Mesenchymal stem cell (in vitro differentiated cells and primary cell): ENCODE data around the gene PRMT3.
"Not testable (repeated sequence)": the region's sequence is repeated elsewhere in the genome, so short reads cannot be mapped to it uniquely, and the experiment has no call there.

Source experiments
- DNase-seq: peaks from one replicate; pipeline ENCODE4 v3.0.0-alpha.2; 2013
- H2AFZ ChIP-seq: one replicate; pipeline ENCODE4 v1.6.1; 2013; ENCODE audit warnings: low read depth, mild to moderate bottlenecking, control low read depth, inconsistent platforms, low read length, moderate library complexity
- H2AK5ac ChIP-seq: 2 replicates; pipeline ENCODE4 v1.6.1; 2013; ENCODE audit warnings: low read length, moderate library complexity, mild to moderate bottlenecking, inconsistent platforms; ENCODE audit not compliant: severe bottlenecking
- H2BK120ac ChIP-seq: one replicate; pipeline ENCODE4 v1.6.1; 2013; ENCODE audit warnings: low read depth, mild to moderate bottlenecking, inconsistent platforms, low read length, moderate library complexity
- H2BK12ac ChIP-seq, 2 experiments: one replicate each; pipeline ENCODE4 v1.6.1; 2013; ENCODE audit warnings: inconsistent platforms in 2 of 2, low read length in 2 of 2, mild to moderate bottlenecking in 2 of 2, moderate library complexity in 2 of 2, control low read depth in 1 of 2
- H2BK15ac ChIP-seq: one replicate; pipeline ENCODE4 v1.6.1; 2013; ENCODE audit warnings: mild to moderate bottlenecking, low read depth, inconsistent platforms; ENCODE audit not compliant: poor library complexity, severe bottlenecking
- H2BK5ac ChIP-seq: 2 replicates; pipeline ENCODE4 v1.6.1; 2013; ENCODE audit warnings: low read depth, mild to moderate bottlenecking, low read length, control low read depth, inconsistent platforms; ENCODE audit not compliant: poor library complexity, severe bottlenecking
- H3K14ac ChIP-seq, 2 experiments: one replicate each; pipeline ENCODE4 v1.6.1; 2013; ENCODE audit warnings: inconsistent platforms in 2 of 2, low read length in 2 of 2, control low read depth in 1 of 2, mild to moderate bottlenecking in 1 of 2, moderate library complexity in 1 of 2
- H3K18ac ChIP-seq, 2 experiments: one replicate each; pipeline ENCODE4 v1.6.1; 2013; ENCODE audit warnings: inconsistent platforms in 2 of 2, low read length in 2 of 2, control low read depth in 1 of 2, low read depth in 1 of 2, mild to moderate bottlenecking in 1 of 2
- H3K23ac ChIP-seq, 2 experiments: one replicate each; pipeline ENCODE4 v1.6.1; 2013; ENCODE audit warnings: inconsistent platforms in 2 of 2, low read length in 2 of 2, mild to moderate bottlenecking in 2 of 2, moderate library complexity in 2 of 2, control low read depth in 1 of 2
- H3K27ac ChIP-seq: 2 replicates; pipeline ENCODE4 v1.5.1; 2013; ENCODE audit warnings: mild to moderate bottlenecking, moderate library complexity, low read length, control low read depth, inconsistent platforms; ENCODE audit not compliant: poor library complexity, severe bottlenecking
- H3K27me3 ChIP-seq, 2 experiments: 2 replicates each; pipeline versions ENCODE4 v1.6.1 to v1.7.0; 2013; ENCODE audit warnings: low read length in 2 of 2, mild to moderate bottlenecking in 2 of 2, moderate library complexity in 2 of 2, control low read depth in 1 of 2, inconsistent platforms in 1 of 2; ENCODE audit not compliant: control insufficient read depth in 1 of 2, insufficient read depth in 1 of 2
- H3K36me3 ChIP-seq, 2 experiments: 2 replicates each; pipeline versions ENCODE4 v1.6.1 to v1.7.0; 2013; ENCODE audit warnings: low read length in 2 of 2, control low read depth in 1 of 2, inconsistent platforms in 1 of 2, low read depth in 1 of 2, mild to moderate bottlenecking in 1 of 2; ENCODE audit not compliant: insufficient read depth in 2 of 2, control insufficient read depth in 1 of 2
- H3K4ac ChIP-seq, 2 experiments: one replicate each; pipeline ENCODE4 v1.6.1; 2013; ENCODE audit warnings: inconsistent platforms in 2 of 2, low read length in 2 of 2, mild to moderate bottlenecking in 2 of 2, moderate library complexity in 2 of 2, control low read depth in 1 of 2, low read depth in 1 of 2
- H3K4me1 ChIP-seq: 2 replicates; pipeline ENCODE4 v1.6.1; 2013; ENCODE audit warnings: low read depth, low read length, control low read depth; ENCODE audit not compliant: control insufficient read depth, insufficient read depth
- H3K4me2 ChIP-seq: 2 replicates; pipeline ENCODE4 v1.6.1; 2013; ENCODE audit warnings: low read length, mild to moderate bottlenecking, inconsistent platforms; ENCODE audit not compliant: poor library complexity, severe bottlenecking
- H3K4me3 ChIP-seq, 2 experiments: 2 replicates each; pipeline versions ENCODE4 v1.5.1 to v1.7.0; 2013; ENCODE audit warnings: low read length in 2 of 2, mild to moderate bottlenecking in 2 of 2, control low read depth in 1 of 2, low read depth in 1 of 2; ENCODE audit not compliant: insufficient read depth in 1 of 2
- H3K79me1 ChIP-seq: replicated peaks from 2 replicates; pipeline ENCODE4 v1.6.1; 2013; ENCODE audit warnings: mild to moderate bottlenecking, control low read depth, low read length, inconsistent platforms; ENCODE audit not compliant: poor library complexity, severe bottlenecking
- H3K9ac ChIP-seq: 2 replicates; pipeline ENCODE4 v1.7.0; 2013; ENCODE audit warnings: mild to moderate bottlenecking, low read length, moderate library complexity
- H3K9me3 ChIP-seq: 2 replicates; pipeline ENCODE4 v1.7.0; 2013; ENCODE audit warnings: mild to moderate bottlenecking, low read length; ENCODE audit not compliant: control insufficient read depth
- H4K8ac ChIP-seq: one replicate; pipeline ENCODE4 v1.6.1; 2013; ENCODE audit warnings: inconsistent platforms, mild to moderate bottlenecking, low read length, moderate library complexity
- H4K91ac ChIP-seq: one replicate; pipeline ENCODE4 v1.6.1; 2013; ENCODE audit warnings: mild to moderate bottlenecking, low read length, inconsistent platforms
- WGBS: methylation state at CpG from one replicate; pipeline ENCODE4 v1.1.7; 2013; ENCODE audit warnings: mixed read lengths; 5-methylcytosine and 5-hydroxymethylcytosine counted together

Gene PRMT3

DNA sequence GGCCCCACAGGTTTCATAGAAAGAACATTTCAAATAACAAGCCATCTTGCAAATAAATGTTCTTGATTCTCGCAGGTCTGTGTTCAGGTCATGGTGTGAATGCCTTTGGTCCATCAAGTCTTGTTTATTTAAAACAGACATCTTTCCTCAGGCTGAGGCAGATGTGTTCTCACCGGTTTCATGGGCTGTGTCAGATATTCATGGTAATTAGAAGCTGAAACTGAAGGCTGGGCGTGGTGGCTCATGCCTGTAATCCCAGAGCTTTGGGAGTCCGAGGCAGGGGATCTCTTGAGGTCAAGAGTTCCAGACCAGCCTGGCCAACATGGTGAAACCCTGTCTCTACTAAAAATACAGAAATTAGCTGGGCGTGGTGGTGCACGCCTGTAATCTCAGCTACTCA lies 22.1 kb upstream of the PRMT3 start:
- not testable (repeated sequence) for H2AK5ac ChIP-seq, H3K23ac ChIP-seq, H3K27ac ChIP-seq, H3K14ac ChIP-seq, H2BK12ac ChIP-seq, H3K27me3 ChIP-seq, H3K9me3 ChIP-seq, DNase-seq, H2AFZ ChIP-seq, H4K91ac ChIP-seq, H4K8ac ChIP-seq, H3K4me2 ChIP-seq, H2BK5ac ChIP-seq, H2BK120ac ChIP-seq, H3K4ac ChIP-seq, H3K9ac ChIP-seq, H3K18ac ChIP-seq, H2BK15ac ChIP-seq
- Histone ChIP-seq H3K36me3 (peaks cover 0 to 21% of the 10 kb centered on the region in 2 experiments), H3K4me1 (peaks cover 16% of the 10 kb centered on the region), H3K79me1 (peaks cover 17% of the 10 kb centered on the region), H3K4me3 (peak overlapping the region in 1 of 2 experiments; percentile 79)
- 98% methylated on average over 6 of the region's 6 CpGs for WGBS

- H3K9ac ChIP-seq: peak overlapping the region; percentile 70
- H3K79me1 ChIP-seq: peaks cover 19% of the 10 kb centered on the region
- no peak overlapping the region for H3K18ac ChIP-seq
- no peaks in the 10 kb centered on the region for H3K27me3 ChIP-seq
- H3K4me2 ChIP-seq: no peak overlapping the region
- H3K27ac ChIP-seq: peak overlapping the region; percentile 59
- H4K91ac ChIP-seq: no peak overlapping the region
- H2AK5ac ChIP-seq: no peak overlapping the region
- no peak overlapping the region for H3K14ac ChIP-seq
- H2BK15ac ChIP-seq: no peak overlapping the region
- peak; percentile 91 for DNase-seq
- H2AFZ ChIP-seq: no peak overlapping the region
- no peak overlapping the region for H2BK5ac ChIP-seq
- H3K4me1 ChIP-seq: peaks cover 16% of the 10 kb centered on the region
- H2BK120ac ChIP-seq: no peak overlapping the region
- 0% methylated on average over 2 of the region's 9 CpGs for WGBS
- peak overlapping the region in 1 of 2 experiments; percentile 14 for H3K4me3 ChIP-seq
- H4K8ac ChIP-seq: no peak overlapping the region
- H3K23ac ChIP-seq: no peak overlapping the region
- peak overlapping the region in 1 of 2 experiments; percentile 63 for H2BK12ac ChIP-seq
- H3K4ac ChIP-seq: peak overlapping the region in 1 of 2 experiments; percentile 13
- no peaks in the 10 kb centered on the region for H3K9me3 ChIP-seq
- H3K36me3 ChIP-seq: peaks cover 0 to 31% of the 10 kb centered on the region in 2 experiments
Observed at GRCh38 chr11:20367313-20367948, 20.1 kb upstream of the PRMT3 start.

- Histone ChIP-seq H4K91ac (no peak overlapping the region), H3K4ac (peak overlapping the region in 1 of 2 experiments; percentile 49), H3K9me3 (no peaks in the 10 kb centered on the region), H3K4me1 (peaks cover 14% of the 10 kb centered on the region), H3K4me3 (no peak overlapping the region), H2BK12ac (no peak overlapping the region), H3K4me2 (no peak overlapping the region), H3K9ac (peak overlapping the region; percentile 55), H3K36me3 (peaks cover 0 to 41% of the 10 kb centered on the region in 2 experiments), H3K79me1 (peaks cover 21% of the 10 kb centered on the region), H4K8ac (no peak overlapping the region), H2BK15ac (no peak overlapping the region), H2BK5ac (no peak overlapping the region), H2BK120ac (no peak overlapping the region), H2AK5ac (no peak overlapping the region), H3K27ac (peak overlapping the region; percentile 17), H3K23ac (no peak overlapping the region), H3K14ac (no peak overlapping the region), H2AFZ (no peak overlapping the region), H3K27me3 (no peaks in the 10 kb centered on the region), H3K18ac (peak overlapping the region in 1 of 2 experiments; percentile 49)
- DNase-seq: no peak
Observed at GRCh38 chr11:20368438-20368837, 19.1 kb upstream of the PRMT3 start.

DNA sequence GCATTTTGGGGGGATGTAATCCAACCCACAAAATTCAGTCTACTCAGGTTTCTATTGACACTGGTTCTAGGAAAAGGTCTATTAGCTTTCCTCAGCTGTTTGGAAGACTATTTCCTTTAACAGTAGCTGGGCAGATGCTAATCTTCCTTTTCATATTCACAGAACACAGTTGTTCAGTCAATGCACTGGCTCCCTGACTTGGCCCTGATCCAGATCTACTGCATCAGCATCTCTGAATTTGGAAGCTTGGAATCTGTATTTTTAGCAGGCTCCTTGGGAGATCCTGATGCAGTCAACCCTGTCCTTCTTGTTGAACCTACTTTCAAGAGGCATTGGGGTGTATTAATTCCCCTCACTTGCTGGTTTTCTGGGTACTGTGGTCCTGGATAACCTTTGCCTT lies 17.7 kb upstream of the PRMT3 start:
- H2AFZ ChIP-seq: no peak overlapping the region
- no peak overlapping the region for H3K27ac ChIP-seq
- DNase-seq: no peak
- no peak overlapping the region for H3K18ac ChIP-seq
- H2BK12ac ChIP-seq: no peak overlapping the region
- H3K4me2 ChIP-seq: no peak overlapping the region
- no peak overlapping the region for H4K91ac ChIP-seq
- no peaks in the 10 kb centered on the region for H3K27me3 ChIP-seq
- H3K23ac ChIP-seq: no peak overlapping the region
- H3K36me3 ChIP-seq: peaks cover 0 to 47% of the 10 kb centered on the region in 2 experiments
- no peak overlapping the region for H3K4ac ChIP-seq
- H3K9me3 ChIP-seq: no peaks in the 10 kb centered on the region
- H2BK15ac ChIP-seq: no peak overlapping the region
- no peak overlapping the region for H3K4me3 ChIP-seq
- H3K9ac ChIP-seq: no peak overlapping the region
- peaks cover 4% of the 10 kb centered on the region for H3K4me1 ChIP-seq
- H3K14ac ChIP-seq: no peak overlapping the region
- H3K79me1 ChIP-seq: peaks cover 14% of the 10 kb centered on the region
- no peak overlapping the region for H2AK5ac ChIP-seq
- H2BK120ac ChIP-seq: no peak overlapping the region
- H2BK5ac ChIP-seq: no peak overlapping the region
- H4K8ac ChIP-seq: no peak overlapping the region
